Measurements from ENCODE around the gene PRDM2. TPM values are rescaled to one million over a fixed set of nuclear protein-coding genes. Genes with fewer than 3 reads are reported as not detected.

PRDM2 gene
- total RNA-seq, 2 donors from 2014 or later, result 27.8 to 38.9 TPM

DNA sequence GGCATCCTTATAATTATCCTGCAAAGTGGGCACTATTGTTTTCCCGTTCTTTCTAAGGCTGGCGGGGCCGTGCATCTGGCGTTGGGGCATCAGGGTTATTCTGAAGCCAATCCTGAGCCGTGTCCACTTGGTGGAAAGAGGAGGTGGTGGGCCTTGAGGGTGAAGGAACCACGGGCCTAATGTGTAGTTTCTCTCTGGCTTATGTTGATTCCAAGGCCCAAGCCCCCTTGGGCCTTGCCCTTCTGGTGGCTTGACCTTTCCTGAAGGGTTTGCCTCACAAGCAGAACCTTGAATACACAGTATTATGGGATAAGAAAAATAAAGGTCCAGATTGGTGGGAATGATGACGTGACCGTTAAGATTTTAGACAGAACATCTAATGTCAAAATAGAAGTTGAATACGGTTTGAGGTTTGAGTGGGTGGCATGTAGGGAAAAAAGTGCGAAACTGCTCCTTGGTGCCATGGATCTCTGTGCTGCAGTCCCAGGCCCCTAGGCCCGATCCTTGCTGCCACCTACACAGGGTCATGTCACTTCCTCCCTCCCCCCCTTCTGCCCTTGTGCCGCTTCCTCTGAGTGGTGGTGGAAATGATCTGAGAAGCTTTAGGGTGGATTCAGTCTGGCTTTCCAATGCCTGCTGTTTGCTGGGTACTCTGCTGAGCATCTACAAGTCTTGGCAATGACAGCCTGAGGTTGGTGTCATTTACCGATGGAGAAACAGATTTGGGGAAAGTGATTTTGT lies 90.5 kb downstream of the PRDM2 start:
- H3K36me3 ChIP-seq, result no peaks in the 10 kb centered on the region
- intact Hi-C loops (cut with DNase I), result no loop called here
- TF ChIP-seq, protein P1, sequence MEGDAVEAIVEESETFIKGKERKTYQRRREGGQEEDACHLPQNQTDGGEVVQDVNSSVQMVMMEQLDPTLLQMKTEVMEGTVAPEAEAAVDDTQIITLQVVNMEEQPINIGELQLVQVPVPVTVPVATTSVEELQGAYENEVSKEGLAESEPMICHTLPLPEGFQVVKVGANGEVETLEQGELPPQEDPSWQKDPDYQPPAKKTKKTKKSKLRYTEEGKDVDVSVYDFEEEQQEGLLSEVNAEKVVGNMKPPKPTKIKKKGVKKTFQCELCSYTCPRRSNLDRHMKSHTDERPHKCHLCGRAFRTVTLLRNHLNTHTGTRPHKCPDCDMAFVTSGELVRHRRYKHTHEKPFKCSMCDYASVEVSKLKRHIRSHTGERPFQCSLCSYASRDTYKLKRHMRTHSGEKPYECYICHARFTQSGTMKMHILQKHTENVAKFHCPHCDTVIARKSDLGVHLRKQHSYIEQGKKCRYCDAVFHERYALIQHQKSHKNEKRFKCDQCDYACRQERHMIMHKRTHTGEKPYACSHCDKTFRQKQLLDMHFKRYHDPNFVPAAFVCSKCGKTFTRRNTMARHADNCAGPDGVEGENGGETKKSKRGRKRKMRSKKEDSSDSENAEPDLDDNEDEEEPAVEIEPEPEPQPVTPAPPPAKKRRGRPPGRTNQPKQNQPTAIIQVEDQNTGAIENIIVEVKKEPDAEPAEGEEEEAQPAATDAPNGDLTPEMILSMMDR (IDR thresholded peaks at IDR 0.05), result no peak
- no peak for TF ChIP-seq POLR2AphosphoS5 (IDR thresholded peaks at IDR 0.05)
- TF ChIP-seq POLR2A (IDR thresholded peaks at IDR 0.05), result no peak
- H3K27me3 ChIP-seq (replicated peaks; ENCODE audit: insufficient read depth), result no peaks in the 10 kb centered on the region
- no peak overlapping the region for H3K4me3 ChIP-seq
- H3K9me3 ChIP-seq, result no peaks in the 10 kb centered on the region
- H3K27ac ChIP-seq, result no peak overlapping the region
- 82% methylated on average over 13 of the region's 13 CpGs for WGBS
- H3K4me1 ChIP-seq (replicated peaks), result no peaks in the 10 kb centered on the region
- no peak for DNase-seq (ENCODE audit: low spot score)

DNA sequence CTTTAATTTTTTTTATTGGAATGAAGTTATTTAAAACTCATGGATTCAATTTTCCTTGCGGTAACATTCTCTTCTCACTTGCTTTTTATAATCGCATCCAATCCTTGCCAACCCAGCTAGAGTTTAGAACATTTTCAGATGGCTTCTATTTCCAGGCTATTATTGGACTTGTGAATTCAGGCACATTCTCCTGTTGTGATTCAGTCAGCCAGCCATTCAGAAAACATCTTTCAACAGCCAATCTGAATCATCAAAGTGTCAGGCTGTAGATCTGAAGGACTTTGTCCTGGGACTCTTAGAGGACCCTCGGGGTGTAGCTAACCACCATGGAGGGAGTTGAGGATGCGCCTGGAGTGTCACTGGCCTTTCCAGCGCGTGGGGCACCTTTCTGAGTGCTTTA lies 92.4 kb downstream of the PRDM2 start:
- no peaks in the 10 kb centered on the region for H3K27me3 ChIP-seq (replicated peaks; ENCODE audit: insufficient read depth)
- 79% methylated on average over 6 of the region's 6 CpGs for WGBS
- no peaks in the 10 kb centered on the region for H3K9me3 ChIP-seq
- TF ChIP-seq, protein P1 (IDR thresholded peaks at IDR 0.05), result no peak
- TF ChIP-seq POLR2A (IDR thresholded peaks at IDR 0.05), result no peak
- no peaks in the 10 kb centered on the region for H3K4me1 ChIP-seq (replicated peaks)
- DNase-seq (ENCODE audit: low spot score), result no peak
- H3K36me3 ChIP-seq, result no peaks in the 10 kb centered on the region
- no peak overlapping the region for H3K27ac ChIP-seq
- intact Hi-C loops (cut with DNase I), result no loop called here
- H3K4me3 ChIP-seq, result no peak overlapping the region

DNA sequence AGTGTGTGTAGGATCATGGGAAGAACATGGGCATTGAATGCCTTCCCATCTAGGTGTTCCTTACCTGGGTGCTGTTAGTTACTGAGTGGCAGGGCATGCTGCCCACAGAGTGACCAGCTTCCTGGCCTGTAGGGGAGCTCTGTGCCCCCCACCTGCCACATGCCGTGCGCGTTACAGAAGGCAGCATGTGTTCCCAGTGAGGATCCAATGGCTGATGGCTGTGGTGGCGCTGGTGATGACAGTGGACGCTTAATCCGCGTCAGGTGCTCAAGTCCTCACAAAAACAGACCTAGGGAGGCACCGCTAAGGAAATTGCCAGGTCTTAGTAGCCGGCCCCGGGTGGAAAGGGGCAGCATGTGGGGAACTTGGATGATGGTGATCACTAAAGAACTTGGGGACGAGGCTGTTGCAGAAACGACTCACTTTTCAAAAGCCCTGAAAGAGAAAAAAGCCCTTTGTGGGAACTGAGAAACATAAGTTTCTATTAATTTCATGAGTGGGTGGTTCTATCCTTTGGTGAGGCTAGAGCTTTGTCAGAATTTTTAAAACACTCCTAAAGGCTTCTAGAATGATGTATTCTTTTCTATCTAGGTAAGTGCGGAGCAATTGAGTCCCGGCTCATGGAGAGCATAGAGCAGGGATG lies 93.2 kb downstream of the PRDM2 start:
- Histone ChIP-seq H3K4me3 (no peak overlapping the region), H3K36me3 (no peaks in the 10 kb centered on the region), H3K9me3 (no peaks in the 10 kb centered on the region), H3K27me3 (replicated peaks; ENCODE audit: insufficient read depth) (no peaks in the 10 kb centered on the region), H3K4me1 (replicated peaks) (no peaks in the 10 kb centered on the region), H3K27ac (no peak overlapping the region)
- intact Hi-C loops (cut with DNase I), result no loop called here
- no peak for DNase-seq (ENCODE audit: low spot score)
- 94% methylated on average over 14 of the region's 14 CpGs for WGBS
- TF ChIP-seq, protein P1 (IDR thresholded peaks at IDR 0.05), result no peak
- TF ChIP-seq POLR2AphosphoS5 (IDR thresholded peaks at IDR 0.05) (no peak), POLR2A (IDR thresholded peaks at IDR 0.05) (no peak)

DNA sequence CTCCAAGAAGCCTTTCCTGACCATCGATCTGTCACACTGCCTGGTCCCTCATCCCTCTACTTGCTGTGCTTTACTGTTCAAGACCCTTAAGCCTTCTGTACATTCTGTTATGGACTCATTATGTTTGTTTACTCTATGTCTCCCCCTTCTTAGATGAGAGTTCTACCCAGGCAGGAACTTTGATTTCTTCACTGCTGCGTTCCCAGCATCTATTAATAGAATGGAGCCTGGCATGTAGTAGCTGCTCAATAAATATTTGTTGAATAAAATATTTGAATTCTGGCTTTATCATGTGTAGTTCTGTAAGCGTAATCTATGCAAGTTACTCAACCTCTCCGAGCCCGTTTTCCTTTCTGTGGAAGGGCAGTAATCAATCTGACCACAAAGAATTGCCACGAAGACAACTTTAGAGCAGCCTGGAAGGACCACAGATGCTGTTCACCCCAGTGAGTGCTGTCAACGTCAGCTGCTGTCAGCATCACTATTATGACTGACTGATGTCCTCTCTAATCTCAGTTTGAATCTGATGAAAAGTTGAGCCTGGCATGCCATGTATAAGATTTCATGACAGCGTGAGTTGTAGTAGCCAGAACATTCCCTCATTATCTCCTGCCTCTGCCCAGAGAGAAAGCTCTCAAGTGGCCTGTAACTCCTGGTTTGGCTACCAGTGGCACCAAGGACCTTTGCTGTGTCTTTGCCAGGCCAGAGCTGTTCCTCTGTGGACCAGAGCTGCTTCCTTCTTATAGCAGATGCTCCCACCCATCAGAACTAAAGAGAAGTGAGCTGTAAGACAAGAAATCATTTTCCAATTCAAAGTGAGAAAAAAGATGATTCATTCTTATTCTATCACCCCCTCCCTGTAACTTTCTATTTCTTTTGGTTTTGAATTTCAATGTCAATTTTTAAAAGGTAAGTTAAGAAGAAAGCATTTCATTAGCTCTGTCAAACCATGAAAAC lies 94.5 kb downstream of the PRDM2 start:
- no peaks in the 10 kb centered on the region for H3K36me3 ChIP-seq
- DNase-seq (ENCODE audit: low spot score), result no peak
- no peak for TF ChIP-seq POLR2A (IDR thresholded peaks at IDR 0.05)
- TF ChIP-seq, protein P1 (IDR thresholded peaks at IDR 0.05), result no peak
- no peak for TF ChIP-seq POLR2AphosphoS5 (IDR thresholded peaks at IDR 0.05)
- H3K9me3 ChIP-seq, result no peaks in the 10 kb centered on the region
- no peak overlapping the region for H3K4me3 ChIP-seq
- H3K27me3 ChIP-seq (replicated peaks; ENCODE audit: insufficient read depth), result no peaks in the 10 kb centered on the region
- H3K4me1 ChIP-seq (replicated peaks), result peaks cover 5% of the 10 kb centered on the region
- 90% methylated on average over 8 of the region's 8 CpGs for WGBS
- H3K27ac ChIP-seq, result no peak overlapping the region
- intact Hi-C loops (cut with DNase I), result no loop called here
